Endometrial microvascular endothelial cells (primary cell): ENCODE results near the gene RASD1. TPM values are rescaled to one million over a fixed set of nuclear protein-coding genes. Genes with fewer than 3 reads are reported as not detected.

Source experiments
- in situ Hi-C: cut with HindIII; loops from 2 replicates; pipeline ENCODE4 v1.10.0; 2017; ENCODE audit warnings: low sequenced_read_pairs, low pct_unique_long_range_greater_than_20kb; ENCODE audit errors: inconsistent ontology term
- total RNA-seq: library from RNA; depleted of rRNA; stranded (reverse); fragments of >200 nt; gene quantifications from one replicate; pipeline ENCODE4 v1.2.3, GENCODE V29; 2015; ENCODE audit errors: inconsistent ontology term

Gene RASD1
- total RNA-seq, 1 donor from 2014 or later: 0.65 TPM

DNA sequence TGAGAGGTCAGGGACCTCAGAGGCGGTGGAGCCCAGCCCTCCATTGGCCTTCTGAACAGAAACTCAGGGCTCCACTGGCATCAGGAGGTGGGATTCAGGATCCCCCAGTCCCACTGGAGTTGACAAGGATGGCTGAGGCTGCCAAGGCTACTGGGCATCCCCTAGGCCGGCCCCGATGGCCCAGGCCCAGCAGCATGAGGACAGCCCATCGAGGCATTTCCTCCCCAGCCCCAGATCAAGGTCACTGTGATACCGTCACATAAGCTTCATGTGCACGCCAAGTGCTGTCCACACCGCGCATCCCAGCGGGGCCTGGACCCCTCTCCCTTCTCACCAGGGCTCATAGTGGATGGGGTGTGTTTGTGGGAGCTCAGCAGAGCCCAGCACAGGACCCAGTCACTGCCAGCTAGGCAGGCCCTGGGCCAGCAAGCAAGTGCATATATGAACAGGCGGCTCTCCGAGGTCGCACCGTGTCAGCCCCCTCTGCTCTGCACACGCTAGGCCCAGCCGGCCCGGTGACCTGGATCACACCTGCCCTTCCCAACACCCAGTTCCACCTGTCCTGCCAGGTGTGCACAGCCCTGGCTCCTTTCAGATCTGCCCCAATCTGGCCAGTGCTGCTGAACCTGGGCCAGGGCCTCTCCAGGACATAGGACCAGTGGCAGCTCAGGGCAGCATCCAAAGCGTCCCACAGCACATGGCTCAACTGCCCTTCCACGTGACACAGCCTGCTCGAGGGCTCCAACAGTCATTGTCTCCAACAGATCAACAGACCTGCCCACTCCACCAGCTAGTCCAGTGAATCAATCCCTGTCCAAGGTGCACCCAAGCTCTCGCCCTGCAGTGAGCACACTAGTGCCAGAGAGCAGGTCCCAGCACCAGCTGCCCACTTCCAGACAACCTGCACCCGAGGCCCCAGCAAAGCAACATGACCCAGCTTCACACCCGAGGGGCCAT, 32.8 kb upstream of the RASD1 start:
- in situ Hi-C loops: loop anchor here (10.0 kb wide), 1 partner anchor 66 kb away; the partner anchor contains the start of gene PEMT

DNA sequence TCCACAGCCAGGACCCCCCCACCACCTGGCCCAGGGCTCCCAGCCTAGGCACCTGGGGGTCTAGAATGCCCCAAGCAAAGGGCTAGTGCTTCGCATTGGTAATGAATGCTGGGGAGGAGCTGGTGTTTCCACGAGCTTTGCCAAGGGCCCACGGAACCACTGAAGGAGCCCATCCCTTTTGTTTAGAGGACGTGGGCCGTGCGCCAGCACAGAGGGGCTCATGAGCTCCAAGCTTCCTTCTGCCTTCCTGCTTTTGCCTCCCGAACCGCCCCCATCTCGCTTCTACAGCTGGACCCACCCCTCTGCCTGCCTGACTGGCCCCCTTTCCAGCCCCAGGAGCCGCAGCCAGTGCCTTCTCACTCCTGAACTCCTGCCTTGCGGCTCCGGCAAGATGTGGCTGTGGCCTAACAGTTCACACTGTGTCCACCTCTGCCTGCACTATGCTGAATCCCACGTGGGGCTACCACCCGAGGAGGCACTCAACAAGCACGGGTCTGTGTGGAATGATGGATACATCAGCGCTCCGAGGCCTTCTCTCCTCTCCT, 31.8 kb upstream of the RASD1 start:
- in situ Hi-C loops: loop anchor here (10.0 kb wide), 1 partner anchor 67 kb away; the partner anchor contains the start of gene PEMT

DNA sequence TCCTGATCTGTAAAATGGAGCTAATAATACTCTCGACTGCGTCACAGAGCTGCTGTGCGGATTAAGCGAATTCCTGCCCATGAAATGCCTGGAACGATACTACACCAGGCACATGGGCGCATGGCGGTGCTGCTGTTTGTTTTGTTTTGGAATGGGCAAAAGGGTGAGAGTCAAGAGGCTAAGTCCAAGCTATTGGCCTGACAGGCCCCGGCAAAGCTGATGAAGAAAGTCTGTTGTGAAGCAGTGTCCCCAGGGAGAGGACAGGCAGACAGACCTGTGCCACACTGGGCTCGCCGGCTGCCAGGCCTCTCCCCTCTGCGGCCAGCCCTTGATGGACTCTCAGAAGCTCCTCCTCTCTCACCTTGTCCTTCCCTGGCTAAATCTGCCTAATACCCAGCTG, 31.3 kb upstream of the RASD1 start:
- in situ Hi-C loops: loop anchor here (10.0 kb wide), 1 partner anchor 67 kb away; the partner anchor contains the start of gene PEMT

DNA sequence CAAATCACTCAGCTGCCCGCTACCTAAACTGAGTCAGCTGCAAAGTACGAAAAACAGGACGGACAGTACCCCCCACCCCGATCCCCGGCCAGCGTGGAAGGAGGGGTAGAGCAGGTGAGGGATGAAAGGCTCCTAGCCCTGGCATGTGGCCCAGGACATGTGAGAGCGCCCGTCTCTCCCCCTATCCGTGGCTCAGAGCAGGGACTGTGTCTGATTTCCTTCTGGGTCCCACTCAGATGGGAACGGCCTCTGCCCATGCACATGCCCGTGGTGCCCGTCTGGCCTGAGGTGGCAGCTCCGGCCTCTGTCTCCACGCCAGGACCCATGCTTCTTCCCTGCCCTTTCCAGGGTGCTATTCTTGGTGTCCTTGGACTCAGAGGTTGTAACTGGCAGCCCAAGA, 30.2 kb upstream of the RASD1 start:
- in situ Hi-C loops: loop anchor here (10.0 kb wide), 1 partner anchor 68 kb away; the partner anchor contains the start of gene PEMT

DNA sequence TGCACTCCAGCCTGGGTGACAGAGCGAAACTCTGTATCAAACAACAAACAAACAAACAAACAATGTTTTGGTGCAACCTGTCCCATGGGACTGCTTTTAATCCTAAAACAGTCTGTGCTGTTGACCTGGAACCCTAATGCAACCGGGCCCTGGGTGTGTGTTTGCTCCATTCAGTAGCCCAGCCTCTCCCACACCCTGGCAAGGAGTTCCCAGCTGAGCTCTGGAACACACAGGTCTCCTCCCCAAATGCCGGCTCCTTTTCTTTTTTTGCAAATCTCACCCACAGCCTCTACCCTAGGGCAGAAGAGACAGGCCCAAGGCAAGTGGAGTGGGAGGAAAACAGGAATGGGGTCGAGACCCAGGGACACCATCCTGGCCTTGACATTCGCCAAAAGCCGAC, 29.8 kb upstream of the RASD1 start:
- in situ Hi-C loops: loop anchor here (10.0 kb wide), 1 partner anchor 69 kb away; the partner anchor contains the start of gene PEMT

DNA sequence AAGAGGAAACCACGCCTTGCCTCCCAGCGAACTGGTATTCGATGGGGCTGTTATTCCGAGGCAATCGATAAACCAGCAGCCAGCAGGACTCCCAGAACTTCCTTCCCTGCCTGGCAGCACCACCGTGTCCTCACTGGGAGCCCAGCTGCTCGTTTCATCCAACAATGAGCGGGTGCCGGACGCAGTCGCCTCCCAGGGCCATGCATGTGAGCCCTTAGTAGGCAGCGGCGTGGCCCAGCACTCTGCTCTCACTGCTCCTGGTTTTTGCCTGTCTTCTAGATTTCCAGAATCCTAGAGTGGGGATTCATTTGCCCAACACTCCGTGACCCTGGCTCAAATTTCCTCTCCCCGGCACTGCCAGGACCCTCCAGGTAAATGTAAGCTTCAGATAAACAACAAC, 29.1 kb upstream of the RASD1 start:
- in situ Hi-C loops: loop anchor here (10.0 kb wide), 1 partner anchor 69 kb away; the partner anchor contains the start of gene PEMT

DNA sequence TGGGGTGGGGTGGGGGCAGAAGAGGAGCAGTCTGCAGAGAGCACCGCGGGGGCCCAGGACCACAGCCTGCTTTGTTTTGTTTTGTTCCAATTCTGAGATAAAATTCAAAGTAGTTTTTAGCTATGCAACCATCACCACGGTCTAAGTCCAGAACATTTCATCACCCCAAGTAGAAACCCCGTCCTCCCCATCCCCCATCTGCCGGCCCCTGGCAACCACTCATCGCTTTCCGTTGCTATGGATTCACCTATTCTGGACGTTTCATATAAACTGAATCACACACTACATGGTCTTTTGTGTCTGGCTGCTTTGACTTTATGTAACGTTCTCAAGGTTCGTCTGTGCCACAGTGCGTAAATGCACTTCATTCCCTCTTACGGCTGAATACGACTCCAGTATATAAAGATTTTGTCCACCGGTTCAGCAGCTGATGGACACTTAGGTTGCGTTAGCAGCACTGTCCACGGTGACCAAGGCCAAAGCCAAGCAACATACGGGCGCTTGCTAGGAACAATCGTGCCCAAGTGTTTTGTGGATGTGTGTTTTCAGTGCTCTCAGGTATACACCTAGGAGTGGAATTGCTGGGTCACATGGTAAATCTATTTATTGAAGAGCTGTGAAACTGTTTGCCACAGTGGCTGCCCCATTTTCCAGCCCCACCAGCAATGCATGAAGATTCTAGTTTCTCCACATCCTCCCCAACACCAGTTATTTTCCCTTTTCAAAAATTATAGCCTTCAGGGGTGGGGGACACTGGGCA, 27.7 kb upstream of the RASD1 start:
- in situ Hi-C loops: loop anchor here (10.0 kb wide), 1 partner anchor 71 kb away; the partner anchor contains the start of gene PEMT

DNA sequence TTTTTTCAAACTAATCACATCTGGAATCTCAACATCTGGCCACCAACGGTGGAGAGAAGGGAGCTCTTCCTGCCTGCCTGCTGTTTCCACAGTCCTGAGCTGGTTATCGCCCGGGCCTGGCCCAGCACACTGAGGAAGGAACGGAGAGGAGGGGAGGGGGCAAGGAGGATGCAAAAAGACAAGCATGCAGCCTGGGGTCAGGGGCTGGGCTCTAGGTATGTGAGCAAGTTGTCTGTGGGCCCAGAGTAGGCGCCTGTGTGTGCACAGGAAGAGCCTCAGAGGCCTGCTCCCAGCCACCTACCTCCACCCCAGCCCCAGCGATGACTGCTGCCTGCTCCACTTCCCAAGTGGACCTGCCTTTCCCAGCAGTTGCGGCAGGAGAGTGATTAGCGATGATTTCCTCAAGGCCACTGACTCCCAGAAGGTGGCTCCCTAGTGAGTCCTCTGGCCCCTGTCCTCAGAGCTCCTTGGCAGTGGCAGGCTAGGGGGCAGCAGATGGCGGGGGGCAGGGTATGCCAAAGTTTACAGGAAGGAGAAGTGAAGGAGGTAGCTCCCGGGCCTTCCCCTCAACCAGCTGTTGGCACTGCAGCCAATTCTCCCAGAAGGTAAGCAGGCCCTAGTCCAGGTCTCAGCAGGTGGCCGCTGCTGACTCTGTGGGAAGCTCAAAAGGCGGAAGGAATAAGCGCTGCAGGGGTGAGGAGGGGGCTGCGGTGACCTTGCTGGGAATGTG, 27.0 kb upstream of the RASD1 start:
- in situ Hi-C loops: loop anchor here (10.0 kb wide), 1 partner anchor 72 kb away; the partner anchor contains the start of gene PEMT

DNA sequence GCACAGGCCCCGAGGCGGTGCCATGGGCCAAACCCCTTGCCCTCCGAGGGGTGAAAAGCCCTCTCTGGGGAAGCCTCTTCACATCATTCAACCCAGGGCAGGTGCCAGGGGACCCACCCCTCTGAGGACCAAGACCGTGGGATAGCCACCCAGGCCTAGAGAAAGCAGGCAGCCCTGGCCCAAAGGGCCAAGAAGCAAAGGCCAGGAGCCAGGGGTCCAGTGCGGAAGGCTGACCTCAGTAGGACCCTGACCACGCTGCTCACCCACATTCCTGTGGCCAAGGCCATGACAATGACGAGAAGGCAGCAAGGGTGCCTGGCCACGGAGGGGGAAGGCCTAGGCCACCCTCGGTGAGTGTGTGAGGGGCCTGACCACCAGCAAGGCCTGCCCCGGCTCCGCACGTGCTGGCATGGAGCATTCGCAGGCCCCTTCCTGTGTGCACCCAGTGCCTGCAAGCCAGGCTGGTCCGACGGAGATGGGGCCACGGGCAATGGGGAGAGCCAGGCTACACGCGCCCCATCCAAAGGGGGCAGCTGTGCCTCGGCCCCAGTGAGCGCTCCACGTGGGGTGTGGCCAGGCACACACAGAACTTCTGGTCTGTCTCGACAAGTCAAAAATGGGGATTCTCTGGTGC, 24.5 kb upstream of the RASD1 start:
- in situ Hi-C loops: loop anchor here (10.0 kb wide), 1 partner anchor 74 kb away; the partner anchor contains the start of gene PEMT

DNA sequence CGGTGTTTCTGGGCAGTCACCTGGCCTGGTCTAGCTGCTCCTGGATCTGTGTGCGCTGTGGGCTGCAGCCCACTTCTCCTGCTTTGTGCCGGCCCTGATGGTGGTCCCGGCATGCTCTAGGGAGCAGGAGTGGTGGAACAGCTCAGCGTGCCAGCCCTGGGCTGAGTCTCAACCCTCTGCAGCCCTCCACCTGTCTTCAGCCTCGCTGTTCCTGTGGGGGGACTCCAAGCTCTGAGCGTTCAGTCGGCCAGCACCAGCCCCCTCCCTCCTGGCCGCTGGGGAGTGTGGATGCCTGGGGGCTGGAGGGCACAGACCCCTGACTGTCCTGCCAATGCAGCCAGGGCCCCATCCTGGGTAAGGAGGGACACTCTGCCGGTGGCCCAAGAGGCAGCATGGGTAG, 23.7 kb upstream of the RASD1 start:
- in situ Hi-C loops: loop anchor here (10.0 kb wide), 1 partner anchor 75 kb away; the partner anchor contains the start of gene PEMT

DNA sequence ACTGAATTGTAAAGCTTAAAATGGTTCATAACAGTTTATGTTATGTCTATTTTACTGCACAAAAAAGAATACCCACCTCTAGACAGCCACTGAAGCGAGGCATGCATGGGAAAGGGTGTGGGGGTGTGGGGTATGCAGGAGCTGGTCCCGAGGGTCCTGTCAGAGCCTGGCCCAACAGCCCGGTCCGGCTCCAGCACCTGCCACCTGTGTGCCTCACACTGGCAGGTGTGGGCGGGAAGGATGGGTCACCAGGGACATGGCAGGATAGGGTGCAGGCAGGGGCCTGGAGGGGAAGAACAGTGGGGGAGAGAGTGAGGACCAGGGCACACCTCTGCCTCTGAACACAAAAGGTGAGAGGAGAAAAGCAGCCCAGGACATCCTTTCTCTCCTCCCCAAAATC, 22.8 kb upstream of the RASD1 start:
- in situ Hi-C loops: no loop called here

DNA sequence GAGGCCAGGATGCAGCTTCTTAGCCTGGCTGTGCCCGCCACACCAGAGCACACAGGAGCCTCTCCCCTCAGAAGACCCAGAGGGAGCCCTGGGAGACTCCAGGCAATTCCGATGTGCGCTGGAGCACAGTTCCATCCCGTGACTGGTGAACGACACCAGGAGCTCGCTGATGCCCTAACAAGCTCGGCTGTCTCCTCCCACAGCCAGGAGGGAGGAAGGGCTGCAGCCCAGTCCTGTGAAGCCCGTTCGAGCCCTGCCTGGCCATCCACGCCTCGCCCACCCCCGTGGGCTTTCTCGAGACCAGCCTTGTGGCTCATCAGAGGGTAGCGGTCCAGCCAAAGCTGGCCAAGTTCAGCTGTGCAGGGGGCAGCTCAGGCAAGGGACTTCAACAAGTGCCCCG, 21.8 kb upstream of the RASD1 start:
- in situ Hi-C loops: no loop called here

DNA sequence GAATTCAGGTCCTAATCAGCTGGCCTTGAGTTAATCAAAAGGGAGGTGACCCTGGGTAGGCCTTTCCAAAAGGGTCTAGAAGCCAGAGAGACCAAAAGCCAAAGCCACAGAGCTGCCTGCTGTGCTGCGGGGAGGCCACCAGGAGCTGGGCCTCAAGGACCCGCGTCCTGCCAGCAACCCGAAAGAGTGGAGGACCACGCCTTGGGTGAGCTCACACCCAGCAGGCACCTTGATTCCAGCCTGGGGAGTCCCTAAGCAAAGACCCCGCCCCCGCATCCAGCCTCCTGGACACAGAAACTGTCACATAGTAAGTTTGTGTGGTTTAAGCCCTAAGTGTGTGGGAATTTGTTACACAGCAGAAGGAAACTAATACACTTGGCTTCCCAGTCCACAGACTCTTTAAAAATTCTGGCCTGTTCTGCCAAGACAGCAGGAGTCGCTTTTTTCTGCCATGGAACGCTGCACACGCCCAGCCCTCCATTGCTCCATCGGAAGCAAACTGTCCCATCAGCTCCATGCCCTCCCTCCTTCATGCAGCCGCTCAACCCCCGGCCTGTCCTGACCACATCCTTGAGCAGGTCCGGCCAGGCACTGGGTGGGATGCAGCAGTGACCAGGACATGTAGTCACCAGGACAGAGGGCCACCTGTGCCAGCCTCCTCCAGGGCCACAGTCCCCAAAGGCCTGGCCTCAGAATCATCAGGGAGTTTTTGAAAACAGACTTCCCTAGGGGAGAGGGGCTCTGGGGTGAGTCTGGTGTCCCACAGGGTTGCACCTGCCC, 20.9 kb upstream of the RASD1 start:
- in situ Hi-C loops: no loop called here

DNA sequence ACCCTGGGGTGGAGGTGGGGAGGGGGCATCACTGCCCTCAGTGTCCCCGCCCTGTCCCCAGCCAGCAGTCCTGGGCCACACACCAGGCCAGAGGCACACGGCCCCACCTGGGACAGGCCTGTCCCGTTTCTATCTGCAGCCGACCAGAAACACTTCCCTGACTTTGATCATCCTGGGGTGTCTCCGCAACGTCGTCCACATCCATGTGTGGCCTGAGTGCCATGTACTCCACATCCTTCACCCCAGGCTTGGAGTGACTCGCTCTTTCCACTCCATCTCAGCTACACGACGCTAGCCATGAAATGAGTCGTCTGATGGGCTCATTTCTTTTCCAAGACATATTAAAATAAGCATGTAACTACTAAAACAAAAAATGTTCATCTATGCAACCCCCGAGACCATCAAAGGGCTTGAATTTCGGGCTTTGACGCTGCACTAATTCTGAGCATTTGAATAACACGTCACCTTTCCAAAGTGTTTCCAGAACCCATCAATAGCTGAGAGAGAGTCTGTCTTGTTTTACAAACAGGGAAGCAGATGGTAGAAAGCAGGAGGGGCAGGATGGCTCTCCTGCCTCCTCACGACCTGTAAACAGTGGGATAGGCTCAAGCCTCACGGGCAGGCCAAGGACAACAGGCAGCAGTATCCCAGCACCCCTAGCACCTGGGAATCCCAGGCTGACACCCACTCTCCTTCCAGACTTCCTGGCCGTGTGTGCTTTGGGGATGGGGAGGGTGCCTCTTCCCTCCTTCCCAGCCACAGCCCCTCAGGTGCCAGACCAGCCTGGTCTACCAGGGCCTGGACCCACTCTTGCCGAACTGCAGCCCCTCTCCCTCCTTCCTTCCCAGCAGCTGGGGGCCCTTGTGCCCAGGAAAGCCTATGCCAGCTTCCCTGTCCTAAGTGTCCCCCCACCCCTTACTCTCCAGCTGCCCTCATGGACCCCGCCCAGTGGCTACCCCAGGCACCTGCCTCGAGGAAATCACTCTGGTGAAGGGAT, 20.0 kb upstream of the RASD1 start:
- in situ Hi-C loops: no loop called here

DNA sequence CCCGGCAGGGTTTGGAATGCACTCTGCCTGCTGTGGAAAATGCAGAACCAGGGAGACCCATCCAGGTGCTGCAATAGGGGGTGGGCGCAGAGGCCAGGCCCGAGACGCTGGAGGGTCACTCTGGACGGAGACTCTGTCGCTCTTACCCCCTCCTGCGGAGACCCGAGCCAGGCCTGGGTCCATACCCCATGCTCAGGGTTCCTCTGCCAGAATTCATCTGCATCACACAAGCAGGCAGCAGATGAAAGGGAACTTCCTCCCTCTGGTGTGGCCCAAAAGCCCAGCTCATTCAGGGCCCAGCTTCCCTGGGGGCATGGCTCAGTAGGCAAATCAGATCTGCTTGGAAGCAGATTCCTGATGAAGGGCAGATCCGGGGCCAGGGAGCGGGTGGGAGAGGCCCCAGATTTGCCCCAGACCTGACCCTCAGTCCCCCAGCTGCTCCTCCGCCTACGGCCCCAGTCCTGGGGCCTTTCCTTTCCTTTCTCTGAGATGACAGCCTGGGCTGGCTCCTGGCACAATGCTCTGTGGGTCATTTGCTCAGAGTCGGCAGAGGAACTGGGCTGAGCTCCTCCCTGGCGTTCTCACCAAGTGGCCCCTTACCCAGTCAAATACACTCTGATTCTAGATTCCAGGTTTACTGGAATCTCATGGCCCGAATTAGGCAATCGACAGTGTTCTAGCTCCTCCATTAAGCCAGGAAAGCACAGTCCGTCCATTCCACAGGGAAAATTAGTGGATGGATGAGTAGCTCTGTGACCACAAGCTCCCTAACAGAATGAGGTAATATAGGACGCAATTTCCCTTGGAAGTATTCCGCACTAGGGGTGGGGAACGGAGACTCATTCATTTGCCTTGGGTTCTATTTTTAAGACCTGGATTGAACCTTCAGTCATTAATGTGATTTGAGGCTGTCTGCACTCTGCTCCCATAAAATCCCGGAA, 19.1 kb upstream of the RASD1 start:
- in situ Hi-C loops: no loop called here
